Neural cell (in vitro differentiated cells): ENCODE results near the gene FAM107B. TPM values are rescaled to one million over a fixed set of nuclear protein-coding genes. Genes with fewer than 3 reads are reported as not detected.

Experiments
- H2AFZ ChIP-seq: fragments of 200-600, 300-800 bp; sonication (generic), shearing (Covaris generic); 2 replicates; pipeline ENCODE4 v1.6.0; 2014; ENCODE audit warnings: low read depth, mild to moderate bottlenecking, antibody characterized with exemption, low read length, moderate library complexity
- H3F3A ChIP-seq: fragments of 200-600 bp; shearing (Covaris generic); 2 replicates; pipeline ENCODE4 v1.6.1; 2016; ENCODE audit warnings: mild to moderate bottlenecking, moderate library complexity, mixed read lengths, antibody characterized with exemption, low read length; ENCODE audit not compliant: insufficient read depth, poor library complexity, severe bottlenecking
- H3K27ac ChIP-seq: fragments of 200-600, 300-800 bp; sonication (generic), shearing (Covaris generic); 2 replicates; pipeline ENCODE4 v1.5.1; 2014; ENCODE audit warnings: mild to moderate bottlenecking, low read length, moderate library complexity
- H3K27me3 ChIP-seq: fragments of 300-800, 200-600 bp; sonication (generic), shearing (Covaris generic); 2 replicates; pipeline ENCODE4 v1.6.0; 2014; ENCODE audit warnings: mild to moderate bottlenecking, low read depth, low read length, moderate library complexity; ENCODE audit not compliant: insufficient read depth
- H3K36me3 ChIP-seq: fragments of 300-800, 200-600 bp; sonication (generic), shearing (Covaris generic); 2 replicates; pipeline ENCODE4 v1.5.1; 2014; ENCODE audit warnings: mild to moderate bottlenecking, antibody characterized with exemption, low read length, moderate library complexity; ENCODE audit not compliant: insufficient read depth
- H3K4me2 ChIP-seq: fragments of 300-800, 200-600 bp; sonication (generic), shearing (Covaris generic); 2 replicates; pipeline ENCODE4 v1.6.0; 2014; ENCODE audit warnings: mild to moderate bottlenecking, low read length
- H3K4me3 ChIP-seq: fragments of 300-800, 200-600 bp; sonication (generic), shearing (Covaris generic); 2 replicates; pipeline ENCODE4 v1.5.1; 2014; ENCODE audit warnings: mild to moderate bottlenecking, low read length, moderate library complexity
- H3K79me2 ChIP-seq: fragments of 200-600 bp; shearing (Covaris generic); replicated peaks from 2 replicates; pipeline ENCODE4 v1.6.0; 2014; ENCODE audit warnings: mild to moderate bottlenecking, low read length, moderate library complexity; ENCODE audit not compliant: insufficient read depth
- H3K9ac ChIP-seq: fragments of 300-800, 200-600 bp; sonication (generic), shearing (Covaris generic); 2 replicates; pipeline ENCODE4 v1.6.1; 2016; ENCODE audit warnings: mild to moderate bottlenecking, low read length, mixed read lengths
- H3K9me2 ChIP-seq: fragments of 200-600 bp; shearing (Covaris generic); 2 replicates; pipeline ENCODE4 v1.6.1; 2016; ENCODE audit warnings: mild to moderate bottlenecking, low read length, mixed read lengths; ENCODE audit not compliant: insufficient read depth
- H3K9me3 ChIP-seq: fragments of 200-600, 300-800 bp; sonication (generic), shearing (Covaris generic); 2 replicates; pipeline ENCODE4 v1.6.1; 2016; ENCODE audit warnings: mild to moderate bottlenecking, mixed run types, low read length, moderate library complexity, mixed read lengths
- H4K20me1 ChIP-seq: fragments of 200-600 bp; shearing (Covaris generic); 2 replicates; pipeline ENCODE4 v1.6.1; 2016; ENCODE audit warnings: mild to moderate bottlenecking, mixed run types; ENCODE audit not compliant: insufficient read depth
- EP300 ChIP-seq: fragments of 450-650 bp; conservative IDR thresholded peaks from 2 replicates; pipeline ENCODE4 v1.6.1; 2014; ENCODE audit warnings: antibody characterized with exemption, mild to moderate bottlenecking, moderate library complexity; ENCODE audit not compliant: poor library complexity, severe bottlenecking
- EZH2 ChIP-seq: fragments of 200-600, 300-800 bp; shearing (Covaris generic), sonication (generic); IDR thresholded peaks from 2 replicates; pipeline ENCODE4 v1.6.1; 2014; ENCODE audit warnings: antibody characterized with exemption, low read length, borderline replicate concordance, mild to moderate bottlenecking; ENCODE audit not compliant: insufficient read depth, poor library complexity, severe bottlenecking
- MXI1 ChIP-seq: fragments of 450-650 bp; conservative IDR thresholded peaks from 2 replicates; pipeline ENCODE4 v1.6.1; 2014; ENCODE audit warnings: antibody characterized with exemption, mild to moderate bottlenecking; ENCODE audit not compliant: poor library complexity, severe bottlenecking
- POLR2AphosphoS5 ChIP-seq: IDR thresholded peaks from 2 replicates; pipeline ENCODE4 v1.6.1; 2012
- RAD21 ChIP-seq: fragments of 450-650 bp; conservative IDR thresholded peaks from 2 replicates; pipeline ENCODE4 v1.6.1; 2014; ENCODE audit warnings: antibody characterized with exemption, mild to moderate bottlenecking, moderate library complexity
- REST ChIP-seq: IDR thresholded peaks from 2 replicates; pipeline ENCODE4 v1.6.1; 2012; ENCODE audit warnings: borderline replicate concordance
- SMC3 ChIP-seq: fragments of 450-650 bp; conservative IDR thresholded peaks from 2 replicates; pipeline ENCODE4 v1.6.1; 2014; ENCODE audit warnings: antibody characterized with exemption, mild to moderate bottlenecking, moderate library complexity; ENCODE audit not compliant: poor library complexity
- TAF1 ChIP-seq: IDR thresholded peaks from 2 replicates; pipeline ENCODE4 v1.6.1; 2012; ENCODE audit warnings: low read depth
- polyA plus RNA-seq: library from polyadenylated mRNA; depleted of rRNA; stranded (reverse); fragments of >200 nt; gene quantifications from 2 replicates; pipeline ENCODE4 v1.2.3, GENCODE V29; 2014
- TF ChIP-seq, protein P1 (sequence below): fragments of 450-650 bp; IDR thresholded peaks from 2 replicates; pipeline ENCODE4 v1.5.1; 2014; ENCODE audit warnings: antibody characterized with exemption, mild to moderate bottlenecking, moderate library complexity; ENCODE audit not compliant: poor library complexity, severe bottlenecking

FAM107B gene
- polyA plus RNA-seq, 1 donor from 2014 or later, result 106 TPM

DNA sequence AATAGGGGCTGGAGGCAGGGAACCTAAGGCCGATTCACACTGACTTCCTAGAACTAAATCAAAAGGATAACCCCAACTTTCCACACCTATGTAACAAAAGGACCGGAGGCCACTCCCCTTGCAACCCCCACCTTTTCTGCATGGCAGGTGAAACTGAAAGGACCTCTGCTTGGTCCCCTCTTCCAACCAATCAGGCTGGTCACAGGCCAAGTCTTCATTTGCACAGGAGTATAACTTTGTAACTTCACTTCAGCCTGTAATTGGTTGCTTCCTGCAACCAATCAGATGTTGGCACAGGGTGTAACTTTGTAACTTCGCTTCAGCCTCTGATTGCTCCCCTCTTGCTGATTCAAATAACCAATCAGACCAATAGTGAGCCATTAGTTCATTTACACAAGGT lies 190.0 kb downstream of the FAM107B start:
- Histone ChIP-seq H3K79me2 (peaks cover 65% of the 10 kb centered on the region), H3K4me3 (no peak overlapping the region), H2AFZ (no peak overlapping the region), H3K9ac (no peak overlapping the region), H3K9me2 (no peaks in the 10 kb centered on the region), H3K9me3 (no peaks in the 10 kb centered on the region), H4K20me1 (no peaks in the 10 kb centered on the region), H3K4me2 (no peak overlapping the region), H3F3A (no peaks in the 10 kb centered on the region), H3K36me3 (no peaks in the 10 kb centered on the region), H3K27me3 (no peaks in the 10 kb centered on the region), H3K27ac (no peak overlapping the region)
- TF ChIP-seq, protein P1, sequence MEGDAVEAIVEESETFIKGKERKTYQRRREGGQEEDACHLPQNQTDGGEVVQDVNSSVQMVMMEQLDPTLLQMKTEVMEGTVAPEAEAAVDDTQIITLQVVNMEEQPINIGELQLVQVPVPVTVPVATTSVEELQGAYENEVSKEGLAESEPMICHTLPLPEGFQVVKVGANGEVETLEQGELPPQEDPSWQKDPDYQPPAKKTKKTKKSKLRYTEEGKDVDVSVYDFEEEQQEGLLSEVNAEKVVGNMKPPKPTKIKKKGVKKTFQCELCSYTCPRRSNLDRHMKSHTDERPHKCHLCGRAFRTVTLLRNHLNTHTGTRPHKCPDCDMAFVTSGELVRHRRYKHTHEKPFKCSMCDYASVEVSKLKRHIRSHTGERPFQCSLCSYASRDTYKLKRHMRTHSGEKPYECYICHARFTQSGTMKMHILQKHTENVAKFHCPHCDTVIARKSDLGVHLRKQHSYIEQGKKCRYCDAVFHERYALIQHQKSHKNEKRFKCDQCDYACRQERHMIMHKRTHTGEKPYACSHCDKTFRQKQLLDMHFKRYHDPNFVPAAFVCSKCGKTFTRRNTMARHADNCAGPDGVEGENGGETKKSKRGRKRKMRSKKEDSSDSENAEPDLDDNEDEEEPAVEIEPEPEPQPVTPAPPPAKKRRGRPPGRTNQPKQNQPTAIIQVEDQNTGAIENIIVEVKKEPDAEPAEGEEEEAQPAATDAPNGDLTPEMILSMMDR, result no peak
- TF ChIP-seq POLR2AphosphoS5 (no peak), EZH2 (no peak), MXI1 (no peak), RAD21 (no peak), EP300 (no peak), SMC3 (no peak), REST (no peak), TAF1 (no peak)

GRCh38 chr10:14583967-14584366 lies 190.7 kb downstream of the FAM107B start:
- no peaks in the 10 kb centered on the region for H4K20me1 ChIP-seq
- H3K36me3 ChIP-seq, result no peaks in the 10 kb centered on the region
- H3K9me2 ChIP-seq, result no peaks in the 10 kb centered on the region
- H3K4me3 ChIP-seq, result no peak overlapping the region
- H3F3A ChIP-seq, result no peaks in the 10 kb centered on the region
- H3K27ac ChIP-seq, result no peak overlapping the region
- no peak overlapping the region for H3K4me2 ChIP-seq
- H3K79me2 ChIP-seq, result peaks cover 65% of the 10 kb centered on the region
- no peaks in the 10 kb centered on the region for H3K27me3 ChIP-seq
- H2AFZ ChIP-seq, result no peak overlapping the region
- H3K9ac ChIP-seq, result no peak overlapping the region
- TF ChIP-seq REST, result no peak
- TF ChIP-seq MXI1, result no peak
- no peaks in the 10 kb centered on the region for H3K9me3 ChIP-seq
